Vagina (tissue), 2 donors: ENCODE results near the gene ARID2.

Experiments
- CTCF ChIP-seq, 3 experiments: fragments of 450-650 bp in 2 of 3; fragments of 200-600 bp in 1 of 3; sonication (generic) in 1 of 3; IDR thresholded peaks; one replicate each; pipeline ENCODE4 v1.5.1; 2017 to 2019; ENCODE audit warnings: antibody characterized with exemption in 3 of 3, mild to moderate bottlenecking in 2 of 3, moderate library complexity in 2 of 3
- POLR2A ChIP-seq, 2 donors: fragments of 450-650 bp; IDR thresholded peaks; one replicate each; pipeline ENCODE4 v1.6.1; 2017; ENCODE audit warnings: antibody characterized with exemption in 2 of 2, mild to moderate bottlenecking in 2 of 2, moderate library complexity in 2 of 2
- POLR2AphosphoS5 ChIP-seq, 2 donors: sonication (generic); formaldehyde crosslinking; IDR thresholded peaks; one replicate each; pipeline ENCODE4 v1.9.0; 2017; ENCODE audit warnings: antibody characterized with exemption in 2 of 2, mild to moderate bottlenecking in 2 of 2, low read depth in 1 of 2; ENCODE audit not compliant: insufficient read depth in 1 of 2

GRCh38 chr12:45849289-45849688 is 119.8 kb downstream of the ARID2 start:
- no peak for TF ChIP-seq CTCF (IDR thresholded peaks at IDR 0.05)
- no peak for TF ChIP-seq POLR2A (IDR thresholded peaks at IDR 0.05)
- no peak for TF ChIP-seq POLR2AphosphoS5 (IDR thresholded peaks at IDR 0.05; ENCODE audit: insufficient read depth in 1 of 2, low read depth in 1 of 2)
